H1 (cell line): Measurements from ENCODE around the gene PNLDC1. TPM values are rescaled to one million over a fixed set of nuclear protein-coding genes. Genes with fewer than 3 reads are reported as not detected.

Experiments
- CHD1 ChIP-seq: IDR thresholded peaks from 2 replicates; pipeline ENCODE4 v1.6.1; 2012; ENCODE audit warnings: low read depth, low read length, improper control_type of control experiment
- JUND ChIP-seq: IDR thresholded peaks from 2 replicates; pipeline ENCODE4 v1.6.1; 2011; ENCODE audit warnings: mild to moderate bottlenecking, improper control_type of control experiment, low read length
- MAFK ChIP-seq: IDR thresholded peaks from 2 replicates; pipeline ENCODE4 v1.6.1; 2012; ENCODE audit warnings: low read depth, mild to moderate bottlenecking, improper control_type of control experiment, low read length
- POLR2A ChIP-seq, 2 experiments: IDR thresholded peaks; 1 replicate in 1 of 2; 2 replicates in 1 of 2; pipeline ENCODE4 v1.6.1; 2011; ENCODE audit warnings: low read depth in 2 of 2, low read length in 2 of 2, mild to moderate bottlenecking in 2 of 2; ENCODE audit errors: control extremely low read depth in 1 of 2
- polyA plus RNA-seq, 7 experiments: library from polyadenylated mRNA; depleted of rRNA in 3 of 7; stranded (reverse) in 5 of 7; unstranded in 2 of 7; fragments of >200 nt in 5 of 7; fragments of 200-250 nt in 2 of 7; gene quantifications; 1 replicate in 5 of 7; 2 replicates in 1 of 7; 4 replicates in 1 of 7; pipeline versions ENCODE4 v1.2.1 to v1.2.3, GENCODE V29; 2011 to 2013; ENCODE audit warnings: missing spikeins in 2 of 7, mixed read lengths in 2 of 7
- total RNA-seq: library from RNA; stranded (reverse); fragmentation: NEBNext Ultra II Directional; extraction: Animal tissue kit (Norgen Biotek cat#: 25700); gene quantifications from 2 replicates; pipeline ENCODE4 v1.2.1, GENCODE V29; 2021

Gene PNLDC1
- total and polyA plus RNA-seq, 2 of the 8 experiments (the other 6 are each of a cell fraction or from before 2014, with no cell fraction given), result 0.15 to 0.34 TPM

DNA sequence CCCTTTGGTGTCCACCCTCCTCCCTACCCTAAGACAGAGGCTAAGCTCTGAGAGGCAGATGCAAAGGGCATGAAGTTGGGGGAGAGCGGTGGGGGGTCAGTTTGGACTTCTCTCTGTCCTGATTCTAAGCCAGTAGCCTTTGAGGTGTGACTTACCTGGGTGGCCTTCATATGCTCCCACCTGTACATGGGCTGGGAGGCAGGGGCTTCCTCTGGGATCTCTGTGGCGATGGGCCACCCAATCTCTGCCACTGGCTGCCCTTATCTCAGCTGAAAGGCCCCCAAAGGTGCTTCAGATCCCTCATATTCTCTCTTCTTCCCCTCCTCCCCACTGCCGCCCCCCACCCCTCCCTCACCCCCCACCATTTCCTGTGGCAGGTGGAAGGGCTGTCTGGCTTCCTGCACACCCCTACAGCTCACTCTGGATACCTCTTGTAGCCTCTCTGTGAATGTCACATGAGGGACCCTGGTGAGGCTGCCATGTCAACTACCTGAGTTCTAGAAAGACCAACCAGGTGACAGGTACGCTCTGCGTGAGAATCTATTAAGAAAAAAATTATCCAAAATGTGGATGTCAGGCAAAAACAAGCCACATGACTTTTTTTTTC, 34.0 kb downstream of the PNLDC1 start (continued):
- TF ChIP-seq MAFK (no peak), POLR2A (IDR thresholded peaks at IDR 0.05; ENCODE audit: control extremely low read depth in 1 of 2, low read depth in 2 of 2, low read length in 2 of 2) (no peak), CHD1 (no peak), JUND (no peak)
